ENCODE data around the gene FOXA2. TPM values are rescaled to one million over a fixed set of nuclear protein-coding genes. Genes with fewer than 3 reads are reported as not detected.
A peak's percentile ranks its signal among the peaks of the same experiment; 100 is the strongest.

The FOXA2 gene
- total and polyA plus RNA-seq, 2 of the 13 experiments (the other 11 are each of a cell fraction or from before 2014, with no cell fraction given) = 8.8 to 12.2 TPM

GRCh38 chr20:22563062-22563965 is 21.1 kb downstream of the FOXA2 start (continued):
- no peak for TF ChIP-seq DRAP1 (CRISPR knock-in tag; IDR thresholded peaks at IDR 0.05)
- no peak for TF ChIP-seq ATF7 (IDR thresholded peaks at IDR 0.05)
- no peak for TF ChIP-seq ATF7 (CRISPR knock-in tag; IDR thresholded peaks at IDR 0.05)
- TF ChIP-seq ESRRA (CRISPR knock-in tag; IDR thresholded peaks at IDR 0.05; ENCODE audit: low read depth) = 0 out of 2 replicates have a peak, but pooled peaks have one; percentile 32
- TF ChIP-seq SIX1 (CRISPR knock-in tag; IDR thresholded peaks at IDR 0.05; ENCODE audit: borderline replicate concordance) = 0 out of 2 replicates have a peak, but pooled peaks have one; percentile 16
- 0 out of 2 replicates have a peak, but pooled peaks have one; percentile 48 for TF ChIP-seq ZNF777 (CRISPR knock-in tag; IDR thresholded peaks at IDR 0.05)
- peak; percentile 64 for TF ChIP-seq KLF12 (CRISPR knock-in tag; IDR thresholded peaks at IDR 0.05; ENCODE audit: borderline replicate concordance)
- peak; percentile 30; the same call in 1 of the 2 replicates for TF ChIP-seq ZBED4 (CRISPR knock-in tag; IDR thresholded peaks at IDR 0.05; ENCODE audit: borderline replicate concordance)
- TF ChIP-seq ZNF746 (CRISPR knock-in tag; IDR thresholded peaks at IDR 0.05) = no peak; the same call in 1 of the 2 replicates
- no peak for TF ChIP-seq KLF15 (CRISPR knock-in tag; IDR thresholded peaks at IDR 0.05; ENCODE audit: borderline replicate concordance)
- TF ChIP-seq TEF (CRISPR knock-in tag; IDR thresholded peaks at IDR 0.05) = peak; percentile 28; the same call in 1 of the 2 replicates
- TF ChIP-seq ARNT (IDR thresholded peaks at IDR 0.05) = no peak
- no peak for TF ChIP-seq NFKBIZ (CRISPR knock-in tag; IDR thresholded peaks at IDR 0.05)
- no peak for TF ChIP-seq NAIF1 (CRISPR knock-in tag; IDR thresholded peaks at IDR 0.05; ENCODE audit: borderline replicate concordance)
- TF ChIP-seq POGK (CRISPR knock-in tag; conservative IDR thresholded peaks at IDR 0.05) = no peak
- 0 out of 2 replicates have a peak, but pooled peaks have one; percentile 15 for TF ChIP-seq FOXK1 (CRISPR knock-in tag; IDR thresholded peaks at IDR 0.05; ENCODE audit: borderline replicate concordance, low read depth)
- TF ChIP-seq TCF7 (IDR thresholded peaks at IDR 0.05; ENCODE audit: low read depth) = no peak; the same call in 1 of the 2 replicates
- no peak for TF ChIP-seq ZFP36L2 (CRISPR knock-in tag; IDR thresholded peaks at IDR 0.05)
- TF ChIP-seq MAZ (IDR thresholded peaks at IDR 0.05; ENCODE audit: borderline replicate concordance, low read depth, low read length) = no peak
- no peak for TF ChIP-seq MAZ (CRISPR knock-in tag; IDR thresholded peaks at IDR 0.05; ENCODE audit: low read depth)
- TF ChIP-seq SAP130 (CRISPR knock-in tag; IDR thresholded peaks at IDR 0.05; ENCODE audit: low read depth) = peak; percentile 26; the same call in 1 of the 2 replicates
- peak; percentile 90 for TF ChIP-seq ONECUT2 (CRISPR knock-in tag; IDR thresholded peaks at IDR 0.05)
- TF ChIP-seq HOXA3 (CRISPR knock-in tag; IDR thresholded peaks at IDR 0.05) = peak; percentile 51; the same call in 1 of the 2 replicates
- TF ChIP-seq MED13 (CRISPR knock-in tag; IDR thresholded peaks at IDR 0.05) = 0 out of 2 replicates have a peak, but pooled peaks have one; percentile 36
